ENCODE data around the gene VAPA.
A peak's percentile ranks its signal among the peaks of the same experiment; 100 is the strongest.

Gene VAPA

DNA sequence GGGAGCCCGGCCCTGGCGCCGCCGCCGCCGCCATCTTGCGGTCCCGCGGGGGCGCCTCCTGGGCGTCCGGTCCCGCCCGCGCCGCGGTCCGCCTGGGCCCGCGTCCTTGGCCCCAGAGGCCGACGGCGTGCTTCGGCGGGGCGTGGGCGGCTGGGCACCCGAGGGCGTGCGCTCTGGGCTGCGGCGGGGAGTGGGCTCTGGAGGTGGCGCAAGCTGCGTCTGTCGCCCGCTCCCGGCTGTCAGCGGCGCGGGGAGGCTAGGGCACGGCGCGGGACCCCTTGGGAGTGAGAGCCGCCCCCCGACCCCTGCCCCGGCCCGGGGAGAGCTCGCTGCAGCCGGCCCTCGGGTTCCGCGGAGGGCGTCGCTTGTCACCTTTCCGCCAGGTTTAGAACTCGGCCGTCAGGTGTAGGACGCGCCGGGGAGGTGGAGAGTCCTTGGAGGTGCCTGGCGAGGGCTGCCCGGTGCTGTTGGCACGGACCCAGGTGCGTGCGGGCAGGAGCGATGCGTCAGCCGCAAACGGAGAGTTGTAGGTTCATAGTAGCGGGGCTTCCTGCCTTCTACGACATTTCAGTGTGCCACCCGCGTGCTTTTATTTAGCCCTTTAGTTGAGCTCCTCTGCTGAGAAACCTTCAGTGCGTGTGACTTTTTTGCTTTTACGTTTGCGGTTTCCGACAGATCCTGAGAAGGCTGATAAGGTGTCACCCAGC lies 921 bp downstream of the VAPA start:
- DNase-seq (ENCODE audit: low read depth): peak; percentile 83
- TF ChIP-seq, protein P1, sequence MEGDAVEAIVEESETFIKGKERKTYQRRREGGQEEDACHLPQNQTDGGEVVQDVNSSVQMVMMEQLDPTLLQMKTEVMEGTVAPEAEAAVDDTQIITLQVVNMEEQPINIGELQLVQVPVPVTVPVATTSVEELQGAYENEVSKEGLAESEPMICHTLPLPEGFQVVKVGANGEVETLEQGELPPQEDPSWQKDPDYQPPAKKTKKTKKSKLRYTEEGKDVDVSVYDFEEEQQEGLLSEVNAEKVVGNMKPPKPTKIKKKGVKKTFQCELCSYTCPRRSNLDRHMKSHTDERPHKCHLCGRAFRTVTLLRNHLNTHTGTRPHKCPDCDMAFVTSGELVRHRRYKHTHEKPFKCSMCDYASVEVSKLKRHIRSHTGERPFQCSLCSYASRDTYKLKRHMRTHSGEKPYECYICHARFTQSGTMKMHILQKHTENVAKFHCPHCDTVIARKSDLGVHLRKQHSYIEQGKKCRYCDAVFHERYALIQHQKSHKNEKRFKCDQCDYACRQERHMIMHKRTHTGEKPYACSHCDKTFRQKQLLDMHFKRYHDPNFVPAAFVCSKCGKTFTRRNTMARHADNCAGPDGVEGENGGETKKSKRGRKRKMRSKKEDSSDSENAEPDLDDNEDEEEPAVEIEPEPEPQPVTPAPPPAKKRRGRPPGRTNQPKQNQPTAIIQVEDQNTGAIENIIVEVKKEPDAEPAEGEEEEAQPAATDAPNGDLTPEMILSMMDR (IDR thresholded peaks at IDR 0.05; ENCODE audit: low read length, missing control alignments): no peak
- H3K4me3 ChIP-seq (replicated peaks; ENCODE audit: low read depth, low read length): peak overlapping the region; percentile 84

DNA sequence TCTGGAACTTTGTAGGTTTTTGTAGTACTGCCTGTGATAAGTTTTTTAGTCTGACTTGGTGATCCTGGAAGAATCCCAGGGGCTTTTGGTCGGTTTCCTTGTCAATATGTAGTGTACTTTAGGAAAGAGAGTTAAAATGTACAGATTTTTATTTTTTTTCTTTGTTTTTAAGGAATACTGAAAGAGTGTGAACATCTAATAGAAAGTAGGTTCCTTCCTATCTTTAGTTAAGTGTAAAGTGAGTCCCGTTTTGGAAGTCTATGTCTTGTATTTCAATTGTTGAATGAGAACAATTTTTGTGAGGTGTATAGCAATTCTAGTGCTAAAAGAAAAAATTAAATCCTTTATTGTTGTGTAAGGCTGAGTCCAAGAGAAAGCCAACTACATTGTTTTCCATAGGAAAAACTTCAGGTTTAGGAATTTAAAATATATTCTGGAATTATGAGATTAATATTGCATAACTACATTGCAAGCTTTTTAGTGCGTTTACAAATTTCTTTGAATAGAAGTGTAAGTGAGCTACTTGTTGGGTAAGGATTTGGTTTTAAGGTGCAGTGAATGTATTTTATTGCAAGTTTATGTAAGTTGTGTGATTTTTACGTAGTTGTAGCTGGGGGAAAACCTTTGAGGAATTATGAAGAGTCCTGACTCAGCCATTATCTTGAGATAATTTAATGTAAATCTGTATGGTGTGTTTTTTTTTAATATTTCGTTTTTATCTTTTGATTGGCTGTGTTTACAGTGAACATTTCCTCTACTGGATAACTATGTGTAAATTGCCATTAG lies 1.7 kb downstream of the VAPA start:
- DNase-seq (ENCODE audit: low read depth): no peak
- TF ChIP-seq, protein P1 (IDR thresholded peaks at IDR 0.05; ENCODE audit: low read length, missing control alignments): no peak
- peak overlapping the region; percentile 84 for H3K4me3 ChIP-seq (replicated peaks; ENCODE audit: low read depth, low read length)

DNA sequence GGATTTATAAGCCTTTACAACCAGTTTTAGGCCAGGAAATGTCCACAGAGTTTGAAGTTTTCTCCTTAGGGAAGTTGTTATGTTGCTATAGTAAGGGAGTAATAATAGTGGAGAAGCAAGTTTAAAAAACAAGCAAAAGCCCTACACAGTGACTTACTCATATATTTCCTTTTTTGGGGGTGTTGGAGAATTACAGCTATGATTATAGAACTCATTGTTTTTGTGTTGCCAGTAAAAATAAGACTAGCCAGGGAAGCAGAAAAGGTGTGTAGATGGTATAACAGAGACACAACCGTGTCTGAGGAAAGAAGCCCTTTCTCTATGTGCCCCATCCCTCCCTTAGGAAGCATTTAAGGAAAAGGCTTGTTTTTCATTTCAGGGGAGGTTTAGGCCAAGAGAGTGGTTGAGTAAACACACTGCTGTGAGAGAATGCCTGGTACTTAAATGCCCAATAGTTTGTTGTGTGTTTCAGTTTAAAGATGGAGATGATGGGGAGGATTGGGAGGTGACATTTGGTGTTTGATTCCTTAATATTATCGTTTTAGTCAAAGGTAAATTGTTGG lies 2.3 kb downstream of the VAPA start:
- H3K4me3 ChIP-seq (replicated peaks; ENCODE audit: low read depth, low read length): peak overlapping the region; percentile 84
- TF ChIP-seq, protein P1 (IDR thresholded peaks at IDR 0.05; ENCODE audit: low read length, missing control alignments): no peak
- peak; percentile 42 for DNase-seq (ENCODE audit: low read depth)

DNA sequence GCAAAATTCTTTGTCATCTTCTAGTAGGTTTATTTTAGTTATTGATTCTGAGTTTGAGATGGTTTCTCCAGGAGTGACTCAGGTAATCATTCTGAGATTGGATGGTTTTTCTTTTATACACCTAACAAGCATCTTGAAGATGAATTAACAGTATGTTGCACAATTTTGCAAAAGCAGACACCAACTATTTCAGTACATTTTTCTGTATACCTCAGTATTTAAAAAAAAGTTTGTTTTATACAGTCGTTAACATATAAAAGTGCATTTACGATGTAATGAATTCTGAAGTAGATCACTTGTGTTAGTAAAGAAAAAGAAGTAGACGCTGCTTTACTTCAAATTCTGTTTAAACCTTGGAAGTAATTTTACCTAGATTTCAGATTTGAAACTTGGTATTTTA lies 3.0 kb downstream of the VAPA start:
- no peak for DNase-seq (ENCODE audit: low read depth)
- TF ChIP-seq, protein P1 (IDR thresholded peaks at IDR 0.05; ENCODE audit: low read length, missing control alignments): no peak
- peak overlapping the region; percentile 84 for H3K4me3 ChIP-seq (replicated peaks; ENCODE audit: low read depth, low read length)

DNA sequence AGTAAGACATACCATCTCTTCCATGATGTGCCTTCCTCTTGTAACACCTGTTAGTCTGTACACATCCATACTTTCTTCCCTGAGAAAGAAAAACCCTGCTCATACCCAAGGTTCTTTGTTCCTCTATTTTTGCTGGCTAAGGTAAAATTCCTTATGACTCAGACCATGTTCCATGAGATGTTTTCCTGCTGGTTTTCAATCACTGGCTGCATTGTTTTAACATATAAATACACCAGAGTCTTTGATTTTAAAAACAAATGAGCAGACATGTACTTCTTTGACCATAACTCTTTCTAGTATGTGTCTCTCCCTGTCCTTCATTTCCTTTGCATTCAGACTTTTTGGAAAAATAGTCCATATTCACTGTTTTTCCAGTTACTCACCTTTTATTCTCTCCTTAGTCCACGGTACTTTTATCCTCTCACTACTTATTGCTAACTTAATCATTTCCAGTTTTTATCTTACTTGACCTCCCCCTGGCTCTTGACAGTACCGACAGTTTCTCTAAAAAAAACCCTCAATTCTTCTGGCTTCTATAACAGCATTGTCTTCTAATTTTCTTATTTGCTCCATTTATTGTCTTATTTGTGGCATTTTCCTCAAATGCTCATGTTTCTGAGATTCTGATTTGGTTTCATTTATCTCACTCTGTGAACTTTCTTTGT lies 4.3 kb downstream of the VAPA start:
- TF ChIP-seq, protein P1 (IDR thresholded peaks at IDR 0.05; ENCODE audit: low read length, missing control alignments): no peak
- DNase-seq (ENCODE audit: low read depth): peak; percentile 54
- peak overlapping the region; percentile 31 for H3K4me3 ChIP-seq (replicated peaks; ENCODE audit: low read depth, low read length)

DNA sequence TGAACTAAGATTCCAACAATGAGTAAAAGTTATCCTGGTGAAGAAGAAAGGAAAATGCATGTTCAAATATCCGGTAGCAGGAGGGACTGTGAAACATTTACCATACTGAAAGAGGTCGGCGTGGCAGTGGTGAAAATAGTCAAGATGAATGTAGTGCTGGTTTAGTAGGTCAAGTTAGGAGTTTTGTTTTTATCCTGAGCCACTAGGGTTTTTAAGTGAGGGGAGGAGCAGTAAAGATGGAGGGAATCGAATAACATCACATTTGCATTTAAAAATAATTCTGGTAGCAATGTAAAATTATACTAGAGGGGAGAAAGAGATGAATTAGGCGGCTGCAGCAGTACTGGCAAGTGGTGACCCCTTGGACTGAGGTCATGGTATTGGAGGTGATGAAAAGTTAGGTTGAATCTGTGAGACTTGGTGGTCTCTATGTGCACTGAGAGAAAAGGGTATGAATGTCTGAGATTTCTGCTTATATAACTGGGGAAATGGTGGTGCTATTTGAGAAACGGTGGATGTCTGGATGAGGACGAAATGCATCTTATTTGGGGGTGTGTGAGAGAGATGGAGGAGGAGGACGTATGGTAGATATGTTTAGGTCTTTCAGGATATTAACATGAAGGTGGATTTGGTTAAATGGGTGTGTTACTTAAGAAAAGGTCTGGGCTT lies 5.9 kb downstream of the VAPA start:
- H3K4me3 ChIP-seq (replicated peaks; ENCODE audit: low read depth, low read length): no peak overlapping the region
- DNase-seq (ENCODE audit: low read depth): no peak
- TF ChIP-seq, protein P1 (IDR thresholded peaks at IDR 0.05; ENCODE audit: low read length, missing control alignments): no peak
